HG03280 (cell line): ENCODE data around the gene IP6K3.

Source experiments
- ATAC-seq: cut with Tn5 transposase; IDR thresholded peaks from one replicate; pipeline ENCODE4 v1.9.1; 2021; ENCODE audit warnings: mild to moderate bottlenecking, moderate library complexity; ENCODE audit not compliant: unreplicated experiment

Gene IP6K3

DNA sequence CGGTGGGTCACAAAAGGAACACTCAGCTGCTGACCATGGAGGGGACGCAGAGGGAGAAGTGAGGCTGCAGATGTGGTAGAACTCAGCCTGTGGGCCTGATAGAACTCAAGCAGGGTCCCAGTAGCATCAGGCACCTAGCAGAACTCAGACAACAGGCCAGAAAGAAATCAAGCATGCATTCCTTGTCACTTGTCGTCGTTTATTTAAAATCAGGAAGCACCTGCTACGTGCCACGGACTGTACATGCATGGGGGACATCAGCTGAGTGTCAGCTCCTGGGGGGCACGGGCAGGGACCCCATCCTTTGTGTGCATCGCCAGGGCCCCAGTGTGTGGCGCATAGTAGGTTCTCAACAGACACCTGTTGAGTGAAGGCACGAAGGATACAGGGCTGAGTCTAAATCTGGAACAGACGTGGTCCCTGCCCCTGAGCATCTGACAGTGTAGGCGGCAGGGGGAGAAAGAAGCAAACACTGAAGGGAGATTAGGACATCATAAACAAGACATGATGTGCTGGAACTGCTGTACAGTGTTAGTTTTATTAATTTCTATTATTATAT is 67.7 kb downstream of the IP6K3 start:
- ATAC-seq = no peak

DNA sequence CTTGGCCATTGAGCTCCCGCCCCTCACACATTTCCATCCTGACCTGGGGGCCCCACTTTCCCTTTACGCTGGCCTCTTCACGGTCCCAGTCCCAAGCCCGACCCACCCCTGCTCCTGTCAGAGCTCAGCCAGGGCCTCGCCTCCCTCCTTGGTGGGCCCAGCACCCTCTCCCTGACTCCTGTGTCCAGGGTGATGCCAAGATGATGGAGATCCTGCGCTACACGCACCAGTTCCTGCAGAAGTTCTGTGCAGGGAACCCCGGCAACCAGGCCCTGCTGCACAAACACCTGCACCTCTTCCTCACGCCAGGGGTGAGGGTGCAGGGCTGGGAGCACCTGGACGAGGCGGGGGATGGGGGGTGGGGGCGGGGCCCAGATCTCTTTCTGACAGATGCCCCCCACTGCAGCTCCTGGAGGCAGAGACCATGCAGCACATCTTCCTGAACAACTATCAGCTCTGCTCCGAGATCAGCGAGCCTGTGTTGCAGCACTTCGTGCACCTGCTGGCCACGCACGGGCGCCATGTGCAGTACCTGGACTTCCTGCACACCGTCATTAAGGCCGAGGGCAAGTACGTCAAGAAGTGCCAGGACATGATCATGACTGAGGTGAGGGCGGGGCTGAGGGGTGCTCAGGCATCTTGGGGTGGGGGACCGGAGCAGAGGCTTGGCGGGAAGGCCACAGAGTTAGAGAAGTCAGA is 68.3 kb downstream of the IP6K3 start:
- ATAC-seq = no peak

DNA sequence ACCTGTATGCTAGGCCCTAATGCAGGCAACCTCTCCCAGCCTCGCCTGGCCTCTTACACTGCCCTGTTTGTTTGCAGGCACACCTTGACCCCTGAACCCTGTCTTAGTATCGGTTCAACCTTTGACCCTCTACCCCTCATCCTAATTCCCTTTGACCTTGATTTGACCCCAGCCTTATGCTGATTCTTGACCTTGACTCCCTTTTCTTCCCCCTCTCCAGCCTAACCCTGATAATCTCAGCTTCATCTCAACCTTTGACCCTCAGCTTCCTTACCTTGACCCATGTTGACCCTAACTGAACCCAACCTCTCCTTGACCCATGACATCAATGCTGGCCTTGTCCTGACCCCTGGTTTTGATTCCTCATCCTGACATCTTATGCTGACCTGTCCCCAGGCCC is 69.0 kb downstream of the IP6K3 start:
- no peak for ATAC-seq

DNA sequence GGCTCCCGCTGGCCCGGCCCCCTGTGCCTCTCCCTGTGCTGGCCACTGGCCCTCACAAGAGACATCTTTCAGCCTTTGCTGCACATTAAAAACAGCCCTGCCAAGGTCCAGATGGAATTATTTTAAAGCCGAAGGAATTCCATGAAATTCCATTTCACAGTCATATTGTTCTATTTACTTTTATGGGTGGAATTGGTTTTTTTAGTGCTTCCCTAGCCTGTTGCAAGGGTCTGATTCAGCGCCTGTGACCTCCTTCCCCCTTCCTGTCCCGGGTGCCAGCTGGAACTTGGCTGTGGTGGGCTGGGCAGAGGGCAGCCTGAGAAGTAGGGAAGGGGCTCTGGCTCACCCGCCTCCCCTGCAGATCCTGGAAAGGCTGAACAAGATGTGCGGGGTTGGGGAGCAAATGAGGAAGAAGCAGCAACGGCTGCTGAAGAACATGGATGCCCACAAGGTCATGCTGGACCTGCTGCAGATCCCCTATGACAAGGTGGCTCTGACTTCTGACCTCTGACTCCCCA is 69.5 kb downstream of the IP6K3 start:
- ATAC-seq = no peak

DNA sequence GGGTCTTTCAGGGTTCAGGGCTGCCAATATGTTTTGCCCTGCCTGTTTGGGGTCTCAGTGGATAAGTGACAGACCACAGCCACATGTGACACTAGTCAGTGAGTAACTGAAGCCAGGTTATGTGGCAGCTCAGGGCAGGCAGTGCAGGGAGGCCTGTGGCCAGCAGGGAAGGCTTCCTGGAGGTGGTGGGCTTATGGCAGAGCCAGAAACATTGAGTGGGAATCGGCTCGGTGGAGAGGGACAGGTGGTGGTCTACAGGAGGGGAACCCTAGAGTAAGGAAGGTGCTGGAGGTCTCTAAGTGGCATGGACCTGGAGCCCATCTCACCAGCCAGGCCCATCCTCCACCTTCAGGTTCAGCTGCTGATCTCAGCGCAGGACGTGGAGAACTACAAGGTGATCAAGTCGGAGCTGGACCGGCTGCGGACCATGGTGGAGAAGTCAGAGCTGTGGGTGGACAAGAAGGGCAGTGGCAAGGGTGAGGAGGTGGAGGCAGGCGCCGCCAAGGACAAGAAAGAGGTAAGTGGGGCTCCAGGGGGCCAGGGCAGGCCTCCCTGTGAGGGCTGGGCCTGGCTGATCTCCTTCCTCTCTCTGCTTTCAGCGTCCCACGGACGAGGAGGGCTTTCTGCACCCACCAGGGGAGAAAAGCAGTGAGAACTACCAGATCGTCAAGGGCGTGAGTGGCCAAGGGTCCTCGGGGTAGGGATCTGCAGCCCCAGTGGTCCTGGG is 70.1 kb downstream of the IP6K3 start:
- no peak for ATAC-seq

- ATAC-seq = no peak
Measured at GRCh38 chr6:33675968-33676367, 70.7 kb downstream of the IP6K3 start.

DNA sequence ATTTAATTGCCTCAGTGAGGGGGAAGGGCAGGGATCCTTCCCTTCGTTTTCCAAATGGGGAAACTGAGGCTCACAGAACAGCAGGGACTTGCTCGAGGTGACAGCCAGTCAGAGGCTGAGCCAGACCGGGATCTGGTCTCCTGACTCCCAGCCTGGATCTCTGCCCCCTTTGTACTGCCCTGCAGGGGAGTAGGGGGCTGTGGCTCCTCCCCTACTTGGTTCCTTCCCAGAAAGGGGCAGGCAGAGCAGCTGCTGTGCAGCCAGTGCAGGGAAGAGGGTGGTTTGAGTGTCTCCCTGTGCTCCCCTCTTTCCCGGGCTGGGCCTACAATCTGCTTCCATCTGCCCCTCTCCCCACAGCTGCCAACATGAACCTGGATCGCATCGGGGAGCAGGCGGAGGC is 72.9 kb downstream of the IP6K3 start:
- ATAC-seq = no peak

DNA sequence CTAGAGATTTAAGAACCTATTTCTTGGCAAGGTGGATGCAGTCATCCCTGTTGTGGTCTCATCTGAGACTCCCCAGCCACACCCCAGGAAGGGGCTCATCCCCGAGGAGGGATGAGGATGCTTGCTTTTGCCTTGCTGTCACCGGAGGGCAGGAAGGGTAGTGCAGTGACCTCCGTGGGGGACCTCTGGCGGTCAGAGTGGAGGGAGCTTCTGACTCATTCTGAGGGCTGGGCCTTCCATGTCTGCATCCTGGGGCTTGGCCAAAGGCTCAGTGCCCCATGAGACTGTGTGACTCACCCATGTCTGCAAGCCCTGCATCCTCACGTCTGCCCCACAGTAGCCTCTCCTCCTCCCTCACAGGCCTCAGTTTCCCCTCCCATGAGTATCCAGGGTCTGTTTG is 73.9 kb downstream of the IP6K3 start:
- ATAC-seq = no peak

- no peak for ATAC-seq
Measured at GRCh38 chr6:33671744-33672072, 75.0 kb downstream of the IP6K3 start.
